Calu3 (cell line): ENCODE data around the gene DIMT1. TPM values are rescaled to one million over a fixed set of nuclear protein-coding genes. Genes with fewer than 3 reads are reported as not detected.

Experiments
- BruUV-seq: library from RNA; stranded (reverse); fragments of 400-500 nt; replicated peaks from 2 replicates; lab custom pipeline; 2021; lab: Mats Ljungman, UMichigan
- CTCF ChIA-PET: fragments of 300-600 bp; sonication (Branson Sonifier 250); formaldehyde crosslinking; loops from one replicate; lab custom pipeline; 2022; ENCODE audit warnings: antibody characterized with exemption; lab: Charles Lee
- DNase-seq: peaks from one replicate; pipeline ENCODE4 v3.0.0; 2022
- H3K27ac Mint-ChIP-seq: one replicate; pipeline ENCODE4 v1.8.0; 2022; ENCODE audit warnings: mixed read lengths; ENCODE audit not compliant: unreplicated experiment
- H3K27me3 Mint-ChIP-seq: one replicate; pipeline ENCODE4 v1.8.0; 2022; ENCODE audit warnings: mixed read lengths; ENCODE audit not compliant: unreplicated experiment
- H3K36me3 Mint-ChIP-seq: one replicate; pipeline ENCODE4 v1.8.0; 2022; ENCODE audit warnings: mild to moderate bottlenecking, moderate library complexity, mixed read lengths; ENCODE audit not compliant: insufficient read depth, unreplicated experiment
- H3K4me1 Mint-ChIP-seq: one replicate; pipeline ENCODE4 v1.8.0; 2022; ENCODE audit warnings: mild to moderate bottlenecking, low read depth, mixed read lengths; ENCODE audit not compliant: unreplicated experiment
- H3K4me3 Mint-ChIP-seq: one replicate; pipeline ENCODE4 v1.8.0; 2022; ENCODE audit warnings: mild to moderate bottlenecking, low read depth, moderate library complexity, mixed read lengths; ENCODE audit not compliant: unreplicated experiment
- H3K9me3 Mint-ChIP-seq: one replicate; pipeline ENCODE4 v1.8.0; 2022; ENCODE audit warnings: low read depth, mixed read lengths; ENCODE audit not compliant: unreplicated experiment
- intact Hi-C: fragments of 100-400 bp; cut with micrococcal nuclease; formaldehyde crosslinking; loops from one replicate; pipeline ENCODE4 v1.10.0; 2022; ENCODE audit not compliant: unreplicated experiment
- total RNA-seq: library from RNA; stranded (reverse); gene quantifications from 2 replicates; pipeline ENCODE4 v1.2.3, GENCODE V29; 2022
- TF ChIP-seq, protein P1 (sequence below): fragments of 200-600 bp; IDR thresholded peaks from one replicate; pipeline ENCODE4 v1.8.0; 2022; ENCODE audit warnings: antibody characterized with exemption; ENCODE audit not compliant: unreplicated experiment

Gene DIMT1
- total RNA-seq, 1 experiment from 2014 or later = 41.1 TPM

DNA sequence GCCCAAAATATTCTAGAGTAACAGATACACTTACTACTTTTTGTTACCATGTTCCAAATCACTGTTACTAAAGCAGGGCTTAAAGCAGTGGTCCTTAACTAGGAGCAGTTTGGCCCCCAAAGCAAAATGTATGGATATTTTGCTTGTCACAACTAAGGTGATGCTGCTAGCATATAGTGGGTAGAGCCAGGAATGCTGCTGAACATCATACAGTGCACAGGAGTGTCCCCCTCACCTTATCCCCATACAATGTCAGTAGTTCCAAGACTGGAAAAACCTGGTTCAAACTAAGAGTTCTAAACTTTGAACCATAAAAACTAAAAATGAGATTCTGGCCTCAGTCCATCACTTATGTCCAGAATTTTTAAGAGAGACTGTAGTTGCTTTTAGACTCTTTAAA is 28.1 kb downstream of the DIMT1 start:
- CTCF ChIA-PET = no interaction called here
- intact Hi-C loops = no loop called here
- no peak overlapping the region for H3K4me3 Mint-ChIP-seq
- no peak for DNase-seq
- H3K36me3 Mint-ChIP-seq = peaks cover 35% of the 10 kb centered on the region
- no TSS peak for BruUV-seq
- H3K4me1 Mint-ChIP-seq = no peaks in the 10 kb centered on the region
- H3K27ac Mint-ChIP-seq = peak overlapping the region; percentile 31
- H3K9me3 Mint-ChIP-seq = no peaks in the 10 kb centered on the region
- TF ChIP-seq, protein P1, sequence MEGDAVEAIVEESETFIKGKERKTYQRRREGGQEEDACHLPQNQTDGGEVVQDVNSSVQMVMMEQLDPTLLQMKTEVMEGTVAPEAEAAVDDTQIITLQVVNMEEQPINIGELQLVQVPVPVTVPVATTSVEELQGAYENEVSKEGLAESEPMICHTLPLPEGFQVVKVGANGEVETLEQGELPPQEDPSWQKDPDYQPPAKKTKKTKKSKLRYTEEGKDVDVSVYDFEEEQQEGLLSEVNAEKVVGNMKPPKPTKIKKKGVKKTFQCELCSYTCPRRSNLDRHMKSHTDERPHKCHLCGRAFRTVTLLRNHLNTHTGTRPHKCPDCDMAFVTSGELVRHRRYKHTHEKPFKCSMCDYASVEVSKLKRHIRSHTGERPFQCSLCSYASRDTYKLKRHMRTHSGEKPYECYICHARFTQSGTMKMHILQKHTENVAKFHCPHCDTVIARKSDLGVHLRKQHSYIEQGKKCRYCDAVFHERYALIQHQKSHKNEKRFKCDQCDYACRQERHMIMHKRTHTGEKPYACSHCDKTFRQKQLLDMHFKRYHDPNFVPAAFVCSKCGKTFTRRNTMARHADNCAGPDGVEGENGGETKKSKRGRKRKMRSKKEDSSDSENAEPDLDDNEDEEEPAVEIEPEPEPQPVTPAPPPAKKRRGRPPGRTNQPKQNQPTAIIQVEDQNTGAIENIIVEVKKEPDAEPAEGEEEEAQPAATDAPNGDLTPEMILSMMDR = no peak
- no peaks in the 10 kb centered on the region for H3K27me3 Mint-ChIP-seq

DNA sequence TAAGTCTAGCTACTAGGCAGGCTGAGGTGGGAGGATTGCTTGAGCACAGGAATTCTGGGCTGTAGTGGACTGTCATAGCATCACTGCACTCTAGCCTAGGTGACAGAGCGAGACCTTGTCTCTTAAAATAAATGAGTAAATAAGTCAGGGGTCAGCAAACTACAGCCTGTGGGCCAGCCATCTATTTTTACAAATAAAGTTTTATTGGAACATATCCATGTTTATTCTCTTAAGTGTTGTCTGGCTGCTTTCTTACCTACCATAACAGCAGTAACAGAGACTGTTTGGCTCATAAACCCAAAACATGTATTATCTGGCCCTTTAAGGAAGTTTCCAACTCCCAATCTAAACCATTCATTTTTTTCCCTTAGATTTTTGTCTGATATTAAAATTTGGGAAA is 29.6 kb downstream of the DIMT1 start:
- Mint-ChIP-seq H3K9me3 (no peaks in the 10 kb centered on the region), H3K27ac (no peak overlapping the region), H3K27me3 (no peaks in the 10 kb centered on the region), H3K4me1 (no peaks in the 10 kb centered on the region), H3K4me3 (no peak overlapping the region), H3K36me3 (peaks cover 24% of the 10 kb centered on the region)
- no TSS peak for BruUV-seq
- TF ChIP-seq, protein P1 = no peak
- DNase-seq = no peak
- intact Hi-C loops = no loop called here
- CTCF ChIA-PET = no interaction called here

DNA sequence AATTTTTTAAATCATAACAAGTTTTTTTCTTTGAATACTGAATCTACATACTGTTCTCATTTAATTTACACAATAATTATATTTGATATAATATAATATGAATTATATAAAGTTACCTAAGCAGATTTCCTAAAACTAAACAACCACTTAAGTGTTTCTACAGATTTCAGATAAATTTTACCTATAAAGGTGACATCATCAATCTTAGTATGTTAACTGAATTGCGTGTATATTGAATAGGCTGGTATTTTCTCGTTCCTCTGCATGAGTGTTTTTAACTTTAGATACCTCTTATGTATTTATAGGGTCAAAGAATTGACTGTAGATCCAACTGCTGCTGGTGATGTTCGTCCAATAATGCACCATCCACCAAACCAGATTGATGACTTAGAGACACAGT is 30.3 kb downstream of the DIMT1 start:
- Mint-ChIP-seq H3K27me3 (no peaks in the 10 kb centered on the region), H3K4me1 (no peaks in the 10 kb centered on the region), H3K4me3 (no peak overlapping the region), H3K9me3 (no peaks in the 10 kb centered on the region), H3K27ac (no peak overlapping the region), H3K36me3 (peaks cover 18% of the 10 kb centered on the region)
- TF ChIP-seq, protein P1 = no peak
- intact Hi-C loops = no loop called here
- no TSS peak for BruUV-seq
- no peak for DNase-seq
- CTCF ChIA-PET = no interaction called here

DNA sequence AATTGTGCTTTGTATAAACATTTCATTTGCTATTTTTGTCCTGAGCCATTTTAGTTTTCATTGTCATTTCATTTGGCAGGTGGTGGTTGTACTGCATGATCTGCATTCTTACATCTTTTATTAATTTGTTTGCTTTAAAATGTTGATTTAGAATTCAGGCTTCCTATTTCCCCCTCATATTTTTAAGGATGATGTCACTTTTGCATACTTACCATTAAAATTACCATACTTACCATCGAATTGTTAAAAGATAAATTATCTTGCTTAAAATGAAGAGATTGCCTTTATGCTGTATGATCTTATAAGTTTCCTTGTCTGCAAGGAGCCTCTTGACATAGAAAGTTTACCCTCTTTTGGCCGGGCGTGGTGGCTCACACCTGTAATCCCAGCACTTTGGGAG is 31.1 kb downstream of the DIMT1 start:
- H3K4me3 Mint-ChIP-seq = no peak overlapping the region

More for the DNA sequence above, 31.1 kb downstream of the DIMT1 start:
- Mint-ChIP-seq H3K27ac (no peak overlapping the region), H3K27me3 (no peaks in the 10 kb centered on the region), H3K36me3 (peaks cover 11% of the 10 kb centered on the region), H3K9me3 (no peaks in the 10 kb centered on the region), H3K4me1 (no peaks in the 10 kb centered on the region)
- no peak for DNase-seq
- intact Hi-C loops = no loop called here
- BruUV-seq = no TSS peak
- TF ChIP-seq, protein P1 = no peak
- CTCF ChIA-PET = no interaction called here
